ENCODE measurements around the gene KIF1A.
A peak's percentile ranks its signal among the peaks of the same experiment; 100 is the strongest.

KIF1A gene

DNA sequence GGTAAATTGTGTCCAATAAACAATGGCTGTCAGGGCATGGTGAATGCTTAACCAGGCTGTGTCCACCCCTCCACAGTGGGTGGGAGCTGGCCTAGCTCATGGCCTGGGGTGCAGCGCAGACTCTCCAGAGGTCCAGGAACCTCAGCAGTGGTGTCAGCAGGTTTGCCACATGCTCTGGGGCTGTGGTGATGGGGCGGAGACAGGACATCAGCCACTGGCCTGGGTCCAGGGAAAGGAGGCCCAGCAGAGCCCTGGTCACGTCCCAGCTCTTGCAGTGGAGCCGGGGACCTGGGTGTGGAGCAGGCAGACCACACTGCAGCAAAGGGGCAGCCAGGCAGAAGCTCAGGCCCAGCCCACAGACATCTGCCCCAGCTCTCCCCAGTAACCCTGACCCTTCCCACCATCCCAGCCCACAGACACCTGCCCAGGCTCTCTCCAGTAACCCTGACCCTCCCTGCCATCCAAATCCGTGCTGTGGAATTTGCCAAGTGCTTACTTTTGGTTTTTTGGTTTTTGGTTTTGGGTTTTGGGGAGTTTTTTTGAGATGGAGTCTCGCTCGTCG is 13.8 kb upstream of the KIF1A start:
- TF ChIP-seq, protein P1, sequence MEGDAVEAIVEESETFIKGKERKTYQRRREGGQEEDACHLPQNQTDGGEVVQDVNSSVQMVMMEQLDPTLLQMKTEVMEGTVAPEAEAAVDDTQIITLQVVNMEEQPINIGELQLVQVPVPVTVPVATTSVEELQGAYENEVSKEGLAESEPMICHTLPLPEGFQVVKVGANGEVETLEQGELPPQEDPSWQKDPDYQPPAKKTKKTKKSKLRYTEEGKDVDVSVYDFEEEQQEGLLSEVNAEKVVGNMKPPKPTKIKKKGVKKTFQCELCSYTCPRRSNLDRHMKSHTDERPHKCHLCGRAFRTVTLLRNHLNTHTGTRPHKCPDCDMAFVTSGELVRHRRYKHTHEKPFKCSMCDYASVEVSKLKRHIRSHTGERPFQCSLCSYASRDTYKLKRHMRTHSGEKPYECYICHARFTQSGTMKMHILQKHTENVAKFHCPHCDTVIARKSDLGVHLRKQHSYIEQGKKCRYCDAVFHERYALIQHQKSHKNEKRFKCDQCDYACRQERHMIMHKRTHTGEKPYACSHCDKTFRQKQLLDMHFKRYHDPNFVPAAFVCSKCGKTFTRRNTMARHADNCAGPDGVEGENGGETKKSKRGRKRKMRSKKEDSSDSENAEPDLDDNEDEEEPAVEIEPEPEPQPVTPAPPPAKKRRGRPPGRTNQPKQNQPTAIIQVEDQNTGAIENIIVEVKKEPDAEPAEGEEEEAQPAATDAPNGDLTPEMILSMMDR (IDR thresholded peaks at IDR 0.05; ENCODE audit: insufficient read depth, low read length): no peak
- TF ChIP-seq, protein P2, sequence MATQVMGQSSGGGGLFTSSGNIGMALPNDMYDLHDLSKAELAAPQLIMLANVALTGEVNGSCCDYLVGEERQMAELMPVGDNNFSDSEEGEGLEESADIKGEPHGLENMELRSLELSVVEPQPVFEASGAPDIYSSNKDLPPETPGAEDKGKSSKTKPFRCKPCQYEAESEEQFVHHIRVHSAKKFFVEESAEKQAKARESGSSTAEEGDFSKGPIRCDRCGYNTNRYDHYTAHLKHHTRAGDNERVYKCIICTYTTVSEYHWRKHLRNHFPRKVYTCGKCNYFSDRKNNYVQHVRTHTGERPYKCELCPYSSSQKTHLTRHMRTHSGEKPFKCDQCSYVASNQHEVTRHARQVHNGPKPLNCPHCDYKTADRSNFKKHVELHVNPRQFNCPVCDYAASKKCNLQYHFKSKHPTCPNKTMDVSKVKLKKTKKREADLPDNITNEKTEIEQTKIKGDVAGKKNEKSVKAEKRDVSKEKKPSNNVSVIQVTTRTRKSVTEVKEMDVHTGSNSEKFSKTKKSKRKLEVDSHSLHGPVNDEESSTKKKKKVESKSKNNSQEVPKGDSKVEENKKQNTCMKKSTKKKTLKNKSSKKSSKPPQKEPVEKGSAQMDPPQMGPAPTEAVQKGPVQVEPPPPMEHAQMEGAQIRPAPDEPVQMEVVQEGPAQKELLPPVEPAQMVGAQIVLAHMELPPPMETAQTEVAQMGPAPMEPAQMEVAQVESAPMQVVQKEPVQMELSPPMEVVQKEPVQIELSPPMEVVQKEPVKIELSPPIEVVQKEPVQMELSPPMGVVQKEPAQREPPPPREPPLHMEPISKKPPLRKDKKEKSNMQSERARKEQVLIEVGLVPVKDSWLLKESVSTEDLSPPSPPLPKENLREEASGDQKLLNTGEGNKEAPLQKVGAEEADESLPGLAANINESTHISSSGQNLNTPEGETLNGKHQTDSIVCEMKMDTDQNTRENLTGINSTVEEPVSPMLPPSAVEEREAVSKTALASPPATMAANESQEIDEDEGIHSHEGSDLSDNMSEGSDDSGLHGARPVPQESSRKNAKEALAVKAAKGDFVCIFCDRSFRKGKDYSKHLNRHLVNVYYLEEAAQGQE (IDR thresholded peaks at IDR 0.05; ENCODE audit: insufficient replicate concordance, low read depth): no peak
- TF ChIP-seq GABPA (IDR thresholded peaks at IDR 0.05; ENCODE audit: low read depth): no peak
- TF ChIP-seq SPI1 (IDR thresholded peaks at IDR 0.05; ENCODE audit: borderline replicate concordance, low read depth): no peak
- TF ChIP-seq POLR2AphosphoS5 (IDR thresholded peaks at IDR 0.05; ENCODE audit: low read depth): no peak
- peaks cover 13% of the 10 kb centered on the region for H3K27me3 ChIP-seq (ENCODE audit: insufficient read depth, poor library complexity, severe bottlenecking)
- DNase-seq (ENCODE audit: low read depth in 1 of 2, low spot score in 1 of 2): no peak

DNA sequence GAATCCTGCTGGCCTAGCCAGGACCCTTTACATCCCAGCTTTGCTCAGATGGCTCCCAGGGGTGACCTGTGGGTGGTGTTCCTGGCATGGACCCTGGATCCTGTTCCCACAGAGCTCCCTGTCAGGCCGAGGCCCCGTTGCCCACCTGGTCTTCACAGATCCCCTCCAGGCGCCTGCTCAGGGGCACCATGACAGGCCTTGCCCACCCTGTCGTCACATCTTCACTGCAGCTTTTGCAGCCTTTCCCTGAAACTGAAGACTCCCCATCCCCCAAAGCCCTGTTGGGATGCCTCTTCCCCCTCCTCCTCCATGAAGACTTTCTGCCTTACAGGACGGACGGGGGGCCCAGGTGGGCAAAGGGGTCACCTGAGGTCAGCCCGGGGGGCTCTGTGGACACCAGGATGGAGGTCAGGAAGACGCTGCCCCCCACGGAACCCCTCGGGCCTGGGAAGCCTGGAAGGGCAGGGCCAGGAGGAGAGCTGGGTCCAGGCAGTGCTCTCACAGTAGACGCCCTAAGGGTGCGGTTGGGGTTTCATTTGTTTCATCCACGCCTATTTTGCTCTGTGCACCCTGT is 13.0 kb upstream of the KIF1A start:
- TF ChIP-seq, protein P1 (IDR thresholded peaks at IDR 0.05; ENCODE audit: insufficient read depth, low read length): no peak
- TF ChIP-seq, protein P2 (IDR thresholded peaks at IDR 0.05; ENCODE audit: insufficient replicate concordance, low read depth): no peak
- TF ChIP-seq SPI1 (IDR thresholded peaks at IDR 0.05; ENCODE audit: borderline replicate concordance, low read depth) (no peak), GABPA (IDR thresholded peaks at IDR 0.05; ENCODE audit: low read depth) (no peak), POLR2AphosphoS5 (IDR thresholded peaks at IDR 0.05; ENCODE audit: low read depth) (no peak)
- DNase-seq (ENCODE audit: low read depth in 1 of 2, low spot score in 1 of 2): no peak
- H3K4me3 ChIP-seq (replicated peaks; ENCODE audit: insufficient read depth, low read length): no peak overlapping the region
- H3K27ac ChIP-seq (replicated peaks): no peak overlapping the region
- peaks cover 19% of the 10 kb centered on the region for H3K27me3 ChIP-seq (ENCODE audit: insufficient read depth, poor library complexity, severe bottlenecking)

More for the DNA sequence above, 13.8 kb upstream of the KIF1A start:
- no peak overlapping the region for H3K4me3 ChIP-seq (replicated peaks; ENCODE audit: insufficient read depth, low read length)
- no peak overlapping the region for H3K27ac ChIP-seq (replicated peaks)

DNA sequence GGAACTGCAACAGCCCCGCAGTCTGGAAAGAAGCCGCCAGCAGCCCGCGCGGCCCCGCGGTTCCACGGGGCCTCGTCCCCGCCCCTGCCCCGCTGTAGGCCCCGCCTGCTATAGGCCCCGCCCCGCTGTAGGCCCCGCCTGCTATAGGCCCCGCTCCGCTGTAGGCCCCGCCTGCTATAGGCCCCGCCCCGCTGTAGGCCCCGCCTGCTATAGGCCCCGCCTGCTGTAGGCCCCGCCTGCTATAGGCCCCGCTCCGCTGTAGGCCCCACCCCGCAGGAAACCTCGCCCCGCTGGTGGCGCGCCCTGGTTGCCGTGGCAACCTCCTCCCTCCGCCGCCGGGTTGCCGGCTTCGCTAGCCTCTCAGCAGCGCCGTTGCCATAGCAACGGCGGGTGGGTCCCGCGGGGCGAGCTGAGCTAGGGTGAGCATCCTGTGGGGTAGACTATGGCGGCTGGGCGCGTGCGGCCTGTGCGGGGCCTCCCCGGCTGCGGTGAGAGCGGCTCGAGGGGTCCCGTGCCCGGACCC is 12.2 kb upstream of the KIF1A start:
- DNase-seq (ENCODE audit: low read depth in 1 of 2, low spot score in 1 of 2): peak; percentile 69 to 82
- no peak for TF ChIP-seq GABPA (IDR thresholded peaks at IDR 0.05; ENCODE audit: low read depth)
- TF ChIP-seq, protein P2 (IDR thresholded peaks at IDR 0.05; ENCODE audit: insufficient replicate concordance, low read depth): no peak
- no peak for TF ChIP-seq SPI1 (IDR thresholded peaks at IDR 0.05; ENCODE audit: borderline replicate concordance, low read depth)
- no peak for TF ChIP-seq POLR2AphosphoS5 (IDR thresholded peaks at IDR 0.05; ENCODE audit: low read depth)
- TF ChIP-seq, protein P1 (IDR thresholded peaks at IDR 0.05; ENCODE audit: insufficient read depth, low read length): no peak
- H3K27me3 ChIP-seq (ENCODE audit: insufficient read depth, poor library complexity, severe bottlenecking): peaks cover 21% of the 10 kb centered on the region
- no peak overlapping the region for H3K4me3 ChIP-seq (replicated peaks; ENCODE audit: insufficient read depth, low read length)
- H3K27ac ChIP-seq (replicated peaks): no peak overlapping the region

Measured in HL-60 (cell line).